Right lobe of liver (tissue), 6 donors: ENCODE data around the gene CUEDC1. TPM values are rescaled to one million over a fixed set of nuclear protein-coding genes. Genes with fewer than 3 reads are reported as not detected.

Source experiments
- ATAC-seq, 4 donors: fragments of 200-7000 bp; cut with Tn5 transposase; one replicate each; pipeline ENCODE4 v1.9.1; 2020; ENCODE audit warnings: mild to moderate bottlenecking in 4 of 4, moderate library complexity in 4 of 4
- DNase-seq, 3 donors: peaks; one replicate each; pipeline ENCODE4 v3.0.0-alpha.2; 2020
- H3K27ac ChIP-seq, 3 donors: fragments of 200-600 bp; one replicate each; pipeline ENCODE4 v1.8.0; 2022
- H3K27me3 ChIP-seq, 2 donors: fragments of 200-600 bp; one replicate each; pipeline ENCODE4 v1.8.0; 2022
- H3K36me3 ChIP-seq, 4 donors: fragments of 200-600 bp; sonication (generic) in 1 of 4; one replicate each; pipeline versions ENCODE4 v1.5.1 to v1.8.0; 2017 to 2022; ENCODE audit warnings: control low read depth in 1 of 4
- H3K4me1 ChIP-seq, 4 donors: fragments of 200-600 bp; sonication (generic) in 1 of 4; one replicate each; pipeline versions ENCODE4 v1.5.1 to v1.8.0; 2017 to 2022; ENCODE audit warnings: control low read depth in 1 of 4
- H3K4me3 ChIP-seq, 3 donors: fragments of 200-600 bp; one replicate each; pipeline ENCODE4 v1.8.0; 2022
- H3K9me3 ChIP-seq, 4 donors: fragments of 200-600 bp; sonication (generic) in 1 of 4; one replicate each; pipeline versions ENCODE4 v1.5.1 to v1.8.0; 2017 to 2022; ENCODE audit warnings: control low read depth in 1 of 4
- POLR2A ChIP-seq: fragments of 450-650 bp; IDR thresholded peaks from one replicate; pipeline ENCODE4 v1.6.1; 2017; ENCODE audit warnings: antibody characterized with exemption, mild to moderate bottlenecking
- WGBS: methylation state at CpG from one replicate; pipeline ENCODE4 v1.1.6; 2018; ENCODE audit warnings: low coverage, low lambda C conversion rate; ENCODE audit not compliant: insufficient coverage; ENCODE audit errors: missing lambda C conversion rate; 5-methylcytosine and 5-hydroxymethylcytosine counted together
- intact Hi-C, 2 donors: fragments of 100-400 bp; cut with DNase I; formaldehyde crosslinking; loops; one replicate each; pipeline versions ENCODE4 v1.11.2 to v1.14.1; 2022
- total RNA-seq, 6 experiments: library from RNA; depleted of rRNA in 2 of 6; stranded (reverse); fragments of >200 nt in 2 of 6; fragmentation: NEBNext Ultra II Directional in 3 of 6; extraction: Animal tissue kit (Norgen Biotek cat#: 25700) in 3 of 6; gene quantifications; one replicate each; pipeline versions ENCODE4 v1.1.0 to v1.2.4, GENCODE V29; 2016 to 2023
- TF ChIP-seq, protein P1 (sequence below), 4 donors: fragments of 200-600 bp in 3 of 4; fragments of 450-650 bp in 1 of 4; IDR thresholded peaks; one replicate each; pipeline versions ENCODE4 v1.5.1 to v1.8.0; 2016 to 2022; ENCODE audit warnings: antibody characterized with exemption in 4 of 4, mild to moderate bottlenecking in 2 of 4
- donor health status: DM: no; HTN: yes; CAD: no.
- donor health status: DM: no; HTN: no; CAD: no.
- donor health status: DM: no; HTN: no; CAD: no.
- donor health status: DM: no; HTN: yes; CAD: no.
- donor health status: DM: no; HTN: yes; CAD: no.

Gene CUEDC1
- total RNA-seq, 6 experiments from 2014 or later: 4.0 to 8.5 (median 5.5) TPM

GRCh38 chr17:57830880-57831279 lies 124.3 kb downstream of the CUEDC1 start:
- TF ChIP-seq POLR2A: no peak
- TF ChIP-seq, protein P1, sequence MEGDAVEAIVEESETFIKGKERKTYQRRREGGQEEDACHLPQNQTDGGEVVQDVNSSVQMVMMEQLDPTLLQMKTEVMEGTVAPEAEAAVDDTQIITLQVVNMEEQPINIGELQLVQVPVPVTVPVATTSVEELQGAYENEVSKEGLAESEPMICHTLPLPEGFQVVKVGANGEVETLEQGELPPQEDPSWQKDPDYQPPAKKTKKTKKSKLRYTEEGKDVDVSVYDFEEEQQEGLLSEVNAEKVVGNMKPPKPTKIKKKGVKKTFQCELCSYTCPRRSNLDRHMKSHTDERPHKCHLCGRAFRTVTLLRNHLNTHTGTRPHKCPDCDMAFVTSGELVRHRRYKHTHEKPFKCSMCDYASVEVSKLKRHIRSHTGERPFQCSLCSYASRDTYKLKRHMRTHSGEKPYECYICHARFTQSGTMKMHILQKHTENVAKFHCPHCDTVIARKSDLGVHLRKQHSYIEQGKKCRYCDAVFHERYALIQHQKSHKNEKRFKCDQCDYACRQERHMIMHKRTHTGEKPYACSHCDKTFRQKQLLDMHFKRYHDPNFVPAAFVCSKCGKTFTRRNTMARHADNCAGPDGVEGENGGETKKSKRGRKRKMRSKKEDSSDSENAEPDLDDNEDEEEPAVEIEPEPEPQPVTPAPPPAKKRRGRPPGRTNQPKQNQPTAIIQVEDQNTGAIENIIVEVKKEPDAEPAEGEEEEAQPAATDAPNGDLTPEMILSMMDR (IDR thresholded peaks at IDR 0.05): no peak
- Histone ChIP-seq H3K36me3 (no peaks in the 10 kb centered on the region), H3K4me1 (peaks cover 0 to 5% (median 0%) of the 10 kb centered on the region in 4 donors), H3K27me3 (no peaks in the 10 kb centered on the region), H3K9me3 (no peaks in the 10 kb centered on the region), H3K27ac (no peak overlapping the region), H3K4me3 (no peak overlapping the region)
- DNase-seq: no peak
- intact Hi-C loops: loop anchor here (5.0 to 10.0 kb wide), 2 partner anchors 696 to 699 kb away; no protein-coding TSS in a partner anchor
- WGBS: 68% methylated on average over 5 of the region's 7 CpGs
- ATAC-seq: no peak

DNA sequence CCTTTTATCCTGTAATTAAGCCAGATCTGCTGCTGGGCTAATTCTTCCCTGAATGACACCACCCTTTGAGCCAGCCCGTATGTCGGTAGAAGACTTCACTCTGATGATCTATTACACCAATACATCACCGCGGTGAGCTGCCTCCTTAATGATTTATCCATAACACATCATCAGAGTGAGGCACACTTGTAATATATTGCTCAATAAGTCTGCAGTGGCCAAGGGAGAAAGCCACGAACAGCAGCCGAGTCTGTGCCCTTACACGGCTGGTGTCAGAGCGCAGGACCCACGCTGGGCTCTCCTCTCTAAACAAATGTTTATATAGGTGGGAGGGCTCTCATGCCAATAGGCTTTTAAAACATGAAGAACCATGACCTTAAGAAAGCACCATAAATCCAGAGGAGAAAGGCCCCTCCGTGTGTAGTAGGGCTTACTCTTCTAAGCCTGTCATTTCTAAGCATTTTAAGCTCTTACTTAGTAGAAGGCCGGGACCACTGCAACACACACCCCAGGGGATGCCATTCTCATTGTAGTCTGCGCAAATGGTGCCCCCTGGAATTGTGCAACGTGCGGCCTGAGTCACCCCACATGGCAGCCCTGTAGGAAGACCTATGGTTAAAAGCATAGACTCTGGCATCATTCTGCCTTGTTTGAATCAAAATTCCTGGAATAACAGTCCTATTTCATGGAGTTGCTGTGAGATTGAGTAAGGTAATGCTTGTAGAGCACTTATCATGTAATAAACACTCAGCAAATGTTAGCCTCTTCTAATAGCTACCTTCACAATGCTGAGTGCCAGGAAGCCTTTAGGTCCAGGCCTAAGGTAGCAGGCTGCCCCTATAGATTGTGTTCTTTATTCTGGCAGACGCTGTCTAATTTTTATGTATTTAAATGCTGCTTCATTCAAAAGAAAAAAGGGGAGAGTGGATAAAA lies 131.5 kb downstream of the CUEDC1 start:
- intact Hi-C loops: no loop called here
- Histone ChIP-seq H3K4me3 (no peak overlapping the region), H3K27ac (no peak overlapping the region), H3K36me3 (no peaks in the 10 kb centered on the region), H3K27me3 (no peaks in the 10 kb centered on the region), H3K4me1 (no peaks in the 10 kb centered on the region), H3K9me3 (no peaks in the 10 kb centered on the region)
- TF ChIP-seq POLR2A: no peak
- TF ChIP-seq, protein P1 (IDR thresholded peaks at IDR 0.05): no peak
- ATAC-seq (no peak), DNase-seq (no peak)
- 72% methylated on average over 14 of the region's 15 CpGs for WGBS

GRCh38 chr17:57819867-57820266 lies 135.3 kb downstream of the CUEDC1 start:
- Histone ChIP-seq H3K9me3 (no peaks in the 10 kb centered on the region), H3K27ac (no peak overlapping the region), H3K4me3 (no peak overlapping the region), H3K27me3 (no peaks in the 10 kb centered on the region), H3K36me3 (no peaks in the 10 kb centered on the region), H3K4me1 (no peaks in the 10 kb centered on the region)
- TF ChIP-seq, protein P1 (IDR thresholded peaks at IDR 0.05): no peak
- TF ChIP-seq POLR2A: no peak
- intact Hi-C loops: no loop called here
- ATAC-seq: no peak
- WGBS: 88% methylated on average over 5 of the region's 5 CpGs
- DNase-seq: no peak

- no peak for TF ChIP-seq POLR2A
- TF ChIP-seq, protein P1 (IDR thresholded peaks at IDR 0.05): no peak
- no peak overlapping the region for H3K27ac ChIP-seq
- no peaks in the 10 kb centered on the region for H3K9me3 ChIP-seq
- intact Hi-C loops: no loop called here
- H3K36me3 ChIP-seq: no peaks in the 10 kb centered on the region
- no peaks in the 10 kb centered on the region for H3K4me1 ChIP-seq
- no peak for DNase-seq
- no peak overlapping the region for H3K4me3 ChIP-seq
- H3K27me3 ChIP-seq: no peaks in the 10 kb centered on the region
- no peak for ATAC-seq
- WGBS: 81% methylated on average over 2 of the region's 2 CpGs
Observed at GRCh38 chr17:57819285-57819684, 135.9 kb downstream of the CUEDC1 start.
